ENCODE results near the gene KCMF1. TPM values are rescaled to one million over a fixed set of nuclear protein-coding genes. Genes with fewer than 3 reads are reported as not detected.

The KCMF1 gene
- polyA plus RNA-seq, 1 of the 3 experiments (the other 2 are of a cell fraction): 37.0 TPM

- TF ChIP-seq SMC3 (IDR thresholded peaks at IDR 0.05; ENCODE audit: low read depth, low read length) (no peak), SIN3A (IDR thresholded peaks at IDR 0.05; ENCODE audit: borderline replicate concordance, low read depth, low read length) (no peak), ELF1 (IDR thresholded peaks at IDR 0.05) (no peak), RFX5 (IDR thresholded peaks at IDR 0.05; ENCODE audit: low read length) (no peak), REST (IDR thresholded peaks at IDR 0.05; ENCODE audit: low read depth, low read length) (no peak), ZBTB33 (IDR thresholded peaks at IDR 0.05; ENCODE audit: borderline replicate concordance, low read depth) (no peak), CHD2 (IDR thresholded peaks at IDR 0.05; ENCODE audit: low read length, partially characterized antibody) (no peak), POLR2AphosphoS5 (IDR thresholded peaks at IDR 0.05; ENCODE audit: low read depth, low read length) (no peak), TAF1 (IDR thresholded peaks at IDR 0.05; ENCODE audit: borderline replicate concordance, low read depth, low read length) (no peak), EP300 (IDR thresholded peaks at IDR 0.05; ENCODE audit: borderline replicate concordance in 1 of 2, low read depth in 1 of 2, low read length in 1 of 2) (no peak), MXI1 (IDR thresholded peaks at IDR 0.05; ENCODE audit: low read depth, low read length) (no peak), GATA2 (CRISPR knock-in tag; IDR thresholded peaks at IDR 0.05) (no peak), TCF12 (IDR thresholded peaks at IDR 0.05) (no peak), GABPA (IDR thresholded peaks at IDR 0.05; ENCODE audit: low read depth) (no peak), CTCF (IDR thresholded peaks at IDR 0.05) (no peak), RAD21 (IDR thresholded peaks at IDR 0.05; ENCODE audit: low read length) (no peak)
- TF ChIP-seq, protein P1, sequence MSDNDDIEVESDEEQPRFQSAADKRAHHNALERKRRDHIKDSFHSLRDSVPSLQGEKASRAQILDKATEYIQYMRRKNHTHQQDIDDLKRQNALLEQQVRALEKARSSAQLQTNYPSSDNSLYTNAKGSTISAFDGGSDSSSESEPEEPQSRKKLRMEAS (IDR thresholded peaks at IDR 0.05; ENCODE audit: low read depth): no peak
- 43% methylated on average over 5 of the region's 5 CpGs for WGBS (ENCODE audit: low lambda C conversion rate)
- ChIA-PET POLR2A (no interaction called here), CTCF (interaction anchor here (1.9 kb wide), 1 partner anchor 21 kb away, joined by 8 read pairs; no protein-coding TSS in a partner anchor)
- H2AFZ ChIP-seq (ENCODE audit: low read depth): no peak overlapping the region
- no peak overlapping the region for H3K4me3 ChIP-seq (ENCODE audit: low read depth in 2 of 2, low read length in 1 of 2)
- H3K27me3 ChIP-seq (ENCODE audit: insufficient read depth): peaks cover 31% of the 10 kb centered on the region; the same call in 1 of the 2 replicates
- no peak overlapping the region for H3K4me2 ChIP-seq
- H3K27ac ChIP-seq (ENCODE audit: low read depth in 2 of 2, low read length in 1 of 2): no peak overlapping the region
- no peaks in the 10 kb centered on the region for H3K36me3 ChIP-seq (replicated peaks in 1 of 2; ENCODE audit: control insufficient read depth in 1 of 2, insufficient read depth in 2 of 2, low read length in 1 of 2)
- H3K9me3 ChIP-seq: no peaks in the 10 kb centered on the region
- H3K79me2 ChIP-seq (ENCODE audit: insufficient read depth): no peaks in the 10 kb centered on the region
- no peak overlapping the region for H3K9ac ChIP-seq
- H3K9me2 ChIP-seq: no peaks in the 10 kb centered on the region
- no peaks in the 10 kb centered on the region for H3K4me1 ChIP-seq (ENCODE audit: control insufficient read depth in 1 of 2, insufficient read depth in 2 of 2, low read depth in 1 of 2, low read length in 1 of 2)
- H3F3A ChIP-seq (replicated peaks; ENCODE audit: insufficient read depth): no peaks in the 10 kb centered on the region
- no peaks in the 10 kb centered on the region for H4K20me1 ChIP-seq (ENCODE audit: insufficient read depth)
- DNase-seq: no peak
These were observed 116.6 kb downstream of the KCMF1 start for GRCh38 chr2:85087541-85087940.
